Mucosa of descending colon (tissue), 3 donors: Measurements from ENCODE around the gene ZSCAN10. TPM values are rescaled to one million over a fixed set of nuclear protein-coding genes. Genes with fewer than 3 reads are reported as not detected.
"Not testable (repeated sequence)": the region's sequence is repeated elsewhere in the genome, so short reads cannot be mapped to it uniquely, and the experiment has no call there.

Source experiments
- ATAC-seq: fragments of 200-7000 bp; cut with Tn5 transposase; one replicate; pipeline ENCODE4 v1.9.1; 2020; ENCODE audit warnings: mild to moderate bottlenecking, moderate library complexity
- DNase-seq, 3 donors: peaks; one replicate each; pipeline ENCODE4 v3.0.0-alpha.2; 2020
- H3K36me3 ChIP-seq: fragments of 200-600 bp; one replicate; pipeline ENCODE4 v1.8.0; 2021; ENCODE audit warnings: low read depth, mild to moderate bottlenecking
- H3K4me1 ChIP-seq: fragments of 200-600 bp; one replicate; pipeline ENCODE4 v1.8.0; 2021; ENCODE audit warnings: low read depth, mild to moderate bottlenecking
- H3K4me3 ChIP-seq: fragments of 200-600 bp; one replicate; pipeline ENCODE4 v1.8.0; 2021; ENCODE audit warnings: mild to moderate bottlenecking
- H3K9me3 ChIP-seq: fragments of 200-600 bp; one replicate; pipeline ENCODE4 v1.8.0; 2021; ENCODE audit warnings: mild to moderate bottlenecking
- CTCF ChIP-seq: fragments of 200-600 bp; IDR thresholded peaks from one replicate; pipeline ENCODE4 v1.8.0; 2022; ENCODE audit warnings: antibody characterized with exemption, mild to moderate bottlenecking
- intact Hi-C, 2 donors: fragments of 100-400 bp; cut with DNase I in 1 of 2; cut with micrococcal nuclease in 1 of 2; formaldehyde crosslinking; loops; one replicate each; pipeline versions ENCODE4 v1.11.0 to v1.11.1; 2022; cut with DNase I, micrococcal nuclease
- total RNA-seq, 3 donors: library from RNA; stranded (reverse); fragmentation: NEBNext Ultra II Directional in 2 of 3; extraction: Animal tissue kit (Norgen Biotek cat#: 25700) in 2 of 3; gene quantifications; one replicate each; pipeline versions ENCODE4 v1.2.1 to v1.2.4, GENCODE V29; 2021 to 2023
- donor health status: DM: no; HTN: no; CAD: no; lungs with moderate emphysema.
- donor health status: DM: no; HTN: no; CAD: no.
- donor health status: DM: no; HTN: yes; CAD: no.

Gene ZSCAN10
- total RNA-seq, 3 donors from 2014 or later = not detected

GRCh38 chr16:3086596-3087242, 12.4 kb downstream of the ZSCAN10 start:
- intact Hi-C loops = no loop called here
- DNase-seq (peak in 2 of 3 donors; percentile 31 to 47), ATAC-seq (peak; percentile 69)
- Histone ChIP-seq H3K9me3 (no peaks in the 10 kb centered on the region), H3K4me1 (no peaks in the 10 kb centered on the region), H3K36me3 (no peaks in the 10 kb centered on the region), H3K4me3 (no peak overlapping the region)
- no peak for TF ChIP-seq CTCF

- H3K36me3 ChIP-seq = no peaks in the 10 kb centered on the region
- no peak for TF ChIP-seq CTCF
- intact Hi-C loops = no loop called here
- ATAC-seq (no peak), DNase-seq (peak in 1 of 3 donors; percentile 7)
- H3K4me3 ChIP-seq = no peak overlapping the region
- no peaks in the 10 kb centered on the region for H3K4me1 ChIP-seq
- H3K9me3 ChIP-seq = no peaks in the 10 kb centered on the region
Observed at GRCh38 chr16:3085868-3086595, 13.1 kb downstream of the ZSCAN10 start.

- no peak for ATAC-seq
- H3K9me3 ChIP-seq = no peaks in the 10 kb centered on the region
- intact Hi-C loops = no loop called here
- no peak for TF ChIP-seq CTCF
- H3K4me3 ChIP-seq = no peak overlapping the region
- no peak for DNase-seq
- H3K36me3 ChIP-seq = no peaks in the 10 kb centered on the region
- no peaks in the 10 kb centered on the region for H3K4me1 ChIP-seq
Observed at GRCh38 chr16:3084969-3085670, 14.0 kb downstream of the ZSCAN10 start.

- intact Hi-C loops = no loop called here
- TF ChIP-seq CTCF = no peak
- no peak for ATAC-seq
- Histone ChIP-seq H3K36me3 (no peaks in the 10 kb centered on the region), H3K9me3 (no peaks in the 10 kb centered on the region), H3K4me1 (no peaks in the 10 kb centered on the region), H3K4me3 (no peak overlapping the region)
- DNase-seq = no peak
Observed at GRCh38 chr16:3084491-3084890, 14.6 kb downstream of the ZSCAN10 start.

GRCh38 chr16:3083408-3083807, 15.7 kb downstream of the ZSCAN10 start:
- intact Hi-C loops, ATAC-seq, H3K9me3 ChIP-seq: not testable (repeated sequence)

GRCh38 chr16:3081957-3082356, 17.1 kb downstream of the ZSCAN10 start:
- H3K36me3 ChIP-seq, intact Hi-C loops, H3K4me3 ChIP-seq, H3K9me3 ChIP-seq, ATAC-seq, H3K4me1 ChIP-seq: not testable (repeated sequence)
- DNase-seq = peak in 2 of 3 donors; percentile 10 to 15

More at GRCh38 chr16:3083408-3083807, 15.7 kb downstream of the ZSCAN10 start:
- H3K36me3 ChIP-seq, H3K4me1 ChIP-seq, H3K4me3 ChIP-seq: not testable (repeated sequence)
- peak in 1 of 3 donors; percentile 27 for DNase-seq
